ENCODE measurements around the gene PYY. TPM values are rescaled to one million over a fixed set of nuclear protein-coding genes. Genes with fewer than 3 reads are reported as not detected.
"Not testable (repeated sequence)": the region's sequence is repeated elsewhere in the genome, so short reads cannot be mapped to it uniquely, and the experiment has no call there.

Gene PYY
- total RNA-seq, 1 donor from 2014 or later, result not detected

GRCh38 chr17:43935204-43935925 lies 18.4 kb downstream of the PYY start:
- Histone ChIP-seq H3K9me3 (no peaks in the 10 kb centered on the region), H3K27ac (no peak overlapping the region), H3K36me3 (no peaks in the 10 kb centered on the region), H3K4me3 (no peak overlapping the region), H3K4me1 (peaks cover 11% of the 10 kb centered on the region), H3K27me3 (no peaks in the 10 kb centered on the region)
- DNase-seq (ENCODE audit: extremely low spot score in 2 of 2), result no peak
- TF ChIP-seq POLR2AphosphoS5 (IDR thresholded peaks at IDR 0.05; ENCODE audit: insufficient read depth in 1 of 2, low read depth in 1 of 2) (no peak), POLR2A (IDR thresholded peaks at IDR 0.05) (no peak), CTCF (IDR thresholded peaks at IDR 0.05) (no peak)
- intact Hi-C loops (cut with DNase I), result no loop called here

- Histone ChIP-seq H3K4me3 (no peak overlapping the region), H3K9me3 (no peaks in the 10 kb centered on the region), H3K4me1 (peaks cover 4% of the 10 kb centered on the region), H3K27ac (no peak overlapping the region), H3K27me3 (no peaks in the 10 kb centered on the region), H3K36me3 (no peaks in the 10 kb centered on the region)
- intact Hi-C loops (cut with DNase I), result no loop called here
- DNase-seq (ENCODE audit: extremely low spot score in 2 of 2), result no peak
- TF ChIP-seq POLR2AphosphoS5 (IDR thresholded peaks at IDR 0.05; ENCODE audit: insufficient read depth in 1 of 2, low read depth in 1 of 2) (no peak), POLR2A (IDR thresholded peaks at IDR 0.05) (no peak), CTCF (IDR thresholded peaks at IDR 0.05) (no peak)
Observed at GRCh38 chr17:43932923-43933322, 20.8 kb downstream of the PYY start.

GRCh38 chr17:43932357-43932756 lies 21.4 kb downstream of the PYY start:
- peaks cover 3% of the 10 kb centered on the region for H3K4me1 ChIP-seq
- H3K36me3 ChIP-seq, result no peaks in the 10 kb centered on the region
- H3K27ac ChIP-seq, result no peak overlapping the region
- TF ChIP-seq CTCF (IDR thresholded peaks at IDR 0.05) (no peak), POLR2AphosphoS5 (IDR thresholded peaks at IDR 0.05; ENCODE audit: insufficient read depth in 1 of 2, low read depth in 1 of 2) (no peak), POLR2A (IDR thresholded peaks at IDR 0.05) (no peak)
- no peaks in the 10 kb centered on the region for H3K9me3 ChIP-seq
- no peaks in the 10 kb centered on the region for H3K27me3 ChIP-seq
- intact Hi-C loops (cut with DNase I), result no loop called here
- DNase-seq (ENCODE audit: extremely low spot score in 2 of 2), result no peak
- no peak overlapping the region for H3K4me3 ChIP-seq

- peaks cover 10% of the 10 kb centered on the region for H3K4me1 ChIP-seq
- no peaks in the 10 kb centered on the region for H3K9me3 ChIP-seq
- H3K27ac ChIP-seq, result no peak overlapping the region
- intact Hi-C loops (cut with DNase I), result no loop called here
- DNase-seq (ENCODE audit: extremely low spot score in 2 of 2), result no peak
- no peaks in the 10 kb centered on the region for H3K36me3 ChIP-seq
- H3K4me3 ChIP-seq, result no peak overlapping the region
- TF ChIP-seq CTCF (IDR thresholded peaks at IDR 0.05) (no peak), POLR2AphosphoS5 (IDR thresholded peaks at IDR 0.05; ENCODE audit: insufficient read depth in 1 of 2, low read depth in 1 of 2) (no peak), POLR2A (IDR thresholded peaks at IDR 0.05) (no peak)
- no peaks in the 10 kb centered on the region for H3K27me3 ChIP-seq
Observed at GRCh38 chr17:43931062-43931571, 22.6 kb downstream of the PYY start.

GRCh38 chr17:43928609-43929008 lies 25.1 kb downstream of the PYY start:
- Histone ChIP-seq H3K4me3 (no peak overlapping the region), H3K4me1 (peaks cover 10% of the 10 kb centered on the region), H3K36me3 (no peaks in the 10 kb centered on the region), H3K9me3 (no peaks in the 10 kb centered on the region), H3K27ac (no peak overlapping the region), H3K27me3 (no peaks in the 10 kb centered on the region)
- TF ChIP-seq POLR2A (IDR thresholded peaks at IDR 0.05) (no peak), POLR2AphosphoS5 (IDR thresholded peaks at IDR 0.05; ENCODE audit: insufficient read depth in 1 of 2, low read depth in 1 of 2) (no peak), CTCF (IDR thresholded peaks at IDR 0.05) (no peak)
- intact Hi-C loops (cut with DNase I), result no loop called here
- DNase-seq (ENCODE audit: extremely low spot score in 2 of 2), result no peak

- H3K27ac ChIP-seq; intact Hi-C loops (cut with DNase I); H3K9me3 ChIP-seq; H3K36me3 ChIP-seq; H3K4me3 ChIP-seq; H3K4me1 ChIP-seq; DNase-seq (ENCODE audit: extremely low spot score in 2 of 2); H3K27me3 ChIP-seq: not testable (repeated sequence)
Observed at GRCh38 chr17:43927929-43928328, 25.8 kb downstream of the PYY start.
